Liver (tissue), 3 donors: ENCODE data around the gene ANO7.

Experiments
- CTCF ChIP-seq: fragments of 150-350 bp; IDR thresholded peaks from 2 replicates; pipeline ENCODE4 v1.5.1; 2017; ENCODE audit warnings: improper control_type of control experiment, low read depth, low read length; ENCODE audit not compliant: missing input control
- GABPA ChIP-seq, 2 donors: IDR thresholded peaks in 1 of 2; conservative IDR thresholded peaks in 1 of 2; 2 replicates each; pipeline ENCODE4 v1.6.1; 2016; ENCODE audit warnings: antibody characterized with exemption in 2 of 2, mild to moderate bottlenecking in 1 of 2, moderate library complexity in 1 of 2
- MAX ChIP-seq: IDR thresholded peaks from 2 replicates; pipeline ENCODE4 v1.6.1; 2016; ENCODE audit warnings: antibody characterized with exemption
- NR2F2 ChIP-seq: IDR thresholded peaks from 2 replicates; pipeline ENCODE4 v1.6.1; 2016; ENCODE audit warnings: antibody characterized with exemption
- YY1 ChIP-seq: IDR thresholded peaks from 2 replicates; pipeline ENCODE4 v1.6.1; 2016; ENCODE audit warnings: antibody characterized with exemption, mild to moderate bottlenecking
- donor health status: healthy.
- donor health status: healthy.

- no peak for TF ChIP-seq NR2F2
- no peak for TF ChIP-seq CTCF
- TF ChIP-seq MAX: no peak
- no peak for TF ChIP-seq YY1
- TF ChIP-seq GABPA (IDR thresholded peaks at IDR 0.05 in 1 of 2, conservative IDR thresholded peaks at IDR 0.05 in 1 of 2): no peak
These were observed 46.4 kb upstream of the ANO7 start for GRCh38 chr2:241142063-241142462.
